GM23338 (cell line): ENCODE results near the gene SEC14L3.

ENCODE experiments used
- CREB1 ChIP-seq: fragments of 250-450 bp; sonication (Bioruptor Pico); IDR thresholded peaks from 2 replicates; pipeline ENCODE4 v1.5.0; 2020; ENCODE audit warnings: low read depth, mild to moderate bottlenecking, moderate library complexity
- EZH2 ChIP-seq: fragments of 200-600 bp; sonication (generic); IDR thresholded peaks from one replicate; pipeline ENCODE4 v1.8.0; 2017; ENCODE audit warnings: antibody characterized with exemption, mild to moderate bottlenecking, low read depth; ENCODE audit not compliant: unreplicated experiment
- EZH2phosphoT487 ChIP-seq: fragments of 200-600 bp; sonication (generic); IDR thresholded peaks from one replicate; pipeline ENCODE4 v1.8.1; 2018; ENCODE audit warnings: antibody characterized with exemption; ENCODE audit not compliant: unreplicated experiment
- JUNB ChIP-seq: IDR thresholded peaks from one replicate; pipeline ENCODE4 v1.6.1; 2016; ENCODE audit warnings: antibody characterized with exemption; ENCODE audit not compliant: unreplicated experiment
- NANOG ChIP-seq: IDR thresholded peaks from 2 replicates; pipeline ENCODE4 v1.6.1; 2016; ENCODE audit warnings: antibody characterized with exemption, borderline replicate concordance
- POLR2AphosphoS5 ChIP-seq: IDR thresholded peaks from 2 replicates; pipeline ENCODE4 v1.6.1; 2016; ENCODE audit warnings: antibody characterized with exemption, low read depth
- STAT1 ChIP-seq: IDR thresholded peaks from one replicate; pipeline ENCODE4 v1.6.1; 2016; ENCODE audit warnings: antibody characterized with exemption; ENCODE audit not compliant: unreplicated experiment
- ZNF114 ChIP-seq: fragments of 250-450 bp; sonication (Bioruptor Pico); IDR thresholded peaks from 2 replicates; pipeline ENCODE4 v1.5.0; 2020; ENCODE audit warnings: mild to moderate bottlenecking, moderate library complexity
- ZNF331 ChIP-seq: fragments of 250-450 bp; sonication (Bioruptor Pico); IDR thresholded peaks from 2 replicates; pipeline ENCODE4 v1.5.0; 2020; ENCODE audit warnings: low read depth, mild to moderate bottlenecking, moderate library complexity
- TF ChIP-seq, protein P1 (sequence below), 2 experiments: fragments of 200-600 bp in 1 of 2; sonication (generic) in 1 of 2; conservative IDR thresholded peaks; 2 replicates each; pipeline versions ENCODE4 v1.5.1 to v1.6.1; 2016 to 2017; ENCODE audit warnings: antibody characterized with exemption in 2 of 2, low read depth in 2 of 2, mild to moderate bottlenecking in 2 of 2, moderate library complexity in 1 of 2
- TF ChIP-seq, protein P2 (sequence below): IDR thresholded peaks from 2 replicates; pipeline ENCODE4 v1.6.1; 2016; ENCODE audit warnings: antibody characterized with exemption
- TF ChIP-seq, protein P3 (sequence below): IDR thresholded peaks from one replicate; pipeline ENCODE4 v1.6.1; 2018; ENCODE audit warnings: antibody characterized with exemption; ENCODE audit not compliant: unreplicated experiment
- TF ChIP-seq, protein P4 (sequence below): fragments of 250-450 bp; sonication (Bioruptor Pico); IDR thresholded peaks from 2 replicates; pipeline ENCODE4 v1.5.0; 2020; ENCODE audit warnings: mild to moderate bottlenecking, moderate library complexity

DNA sequence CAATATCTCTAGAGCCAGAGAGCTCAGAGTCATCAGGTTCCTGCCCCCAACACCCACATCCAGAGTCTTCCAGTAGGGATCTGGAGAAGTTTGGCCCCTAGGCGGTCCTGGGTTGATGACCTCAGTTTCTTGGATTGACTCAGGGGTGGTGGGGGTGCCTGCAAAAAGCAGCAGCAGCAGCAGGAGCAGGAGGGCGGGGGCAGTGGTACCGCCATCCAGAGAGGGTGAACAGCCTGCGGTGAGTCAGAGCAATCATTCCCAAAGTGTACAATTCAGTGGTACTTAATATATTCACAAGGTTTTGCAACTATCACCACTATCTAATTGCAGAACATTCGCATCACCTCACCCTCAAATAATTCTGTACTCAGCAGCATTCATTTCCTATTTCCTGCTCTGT, 9.9 kb upstream of the SEC14L3 start:
- TF ChIP-seq, protein P1, sequence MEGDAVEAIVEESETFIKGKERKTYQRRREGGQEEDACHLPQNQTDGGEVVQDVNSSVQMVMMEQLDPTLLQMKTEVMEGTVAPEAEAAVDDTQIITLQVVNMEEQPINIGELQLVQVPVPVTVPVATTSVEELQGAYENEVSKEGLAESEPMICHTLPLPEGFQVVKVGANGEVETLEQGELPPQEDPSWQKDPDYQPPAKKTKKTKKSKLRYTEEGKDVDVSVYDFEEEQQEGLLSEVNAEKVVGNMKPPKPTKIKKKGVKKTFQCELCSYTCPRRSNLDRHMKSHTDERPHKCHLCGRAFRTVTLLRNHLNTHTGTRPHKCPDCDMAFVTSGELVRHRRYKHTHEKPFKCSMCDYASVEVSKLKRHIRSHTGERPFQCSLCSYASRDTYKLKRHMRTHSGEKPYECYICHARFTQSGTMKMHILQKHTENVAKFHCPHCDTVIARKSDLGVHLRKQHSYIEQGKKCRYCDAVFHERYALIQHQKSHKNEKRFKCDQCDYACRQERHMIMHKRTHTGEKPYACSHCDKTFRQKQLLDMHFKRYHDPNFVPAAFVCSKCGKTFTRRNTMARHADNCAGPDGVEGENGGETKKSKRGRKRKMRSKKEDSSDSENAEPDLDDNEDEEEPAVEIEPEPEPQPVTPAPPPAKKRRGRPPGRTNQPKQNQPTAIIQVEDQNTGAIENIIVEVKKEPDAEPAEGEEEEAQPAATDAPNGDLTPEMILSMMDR (conservative IDR thresholded peaks at IDR 0.05; ENCODE audit: low read depth in 2 of 2) = no peak
- TF ChIP-seq POLR2AphosphoS5 = no peak
- TF ChIP-seq, protein P2, sequence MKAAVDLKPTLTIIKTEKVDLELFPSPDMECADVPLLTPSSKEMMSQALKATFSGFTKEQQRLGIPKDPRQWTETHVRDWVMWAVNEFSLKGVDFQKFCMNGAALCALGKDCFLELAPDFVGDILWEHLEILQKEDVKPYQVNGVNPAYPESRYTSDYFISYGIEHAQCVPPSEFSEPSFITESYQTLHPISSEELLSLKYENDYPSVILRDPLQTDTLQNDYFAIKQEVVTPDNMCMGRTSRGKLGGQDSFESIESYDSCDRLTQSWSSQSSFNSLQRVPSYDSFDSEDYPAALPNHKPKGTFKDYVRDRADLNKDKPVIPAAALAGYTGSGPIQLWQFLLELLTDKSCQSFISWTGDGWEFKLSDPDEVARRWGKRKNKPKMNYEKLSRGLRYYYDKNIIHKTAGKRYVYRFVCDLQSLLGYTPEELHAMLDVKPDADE = no peak
- TF ChIP-seq EZH2phosphoT487 = no peak
- no peak for TF ChIP-seq CREB1 (CRISPR knock-in tag)
- no peak for TF ChIP-seq EZH2
- TF ChIP-seq, protein P3, sequence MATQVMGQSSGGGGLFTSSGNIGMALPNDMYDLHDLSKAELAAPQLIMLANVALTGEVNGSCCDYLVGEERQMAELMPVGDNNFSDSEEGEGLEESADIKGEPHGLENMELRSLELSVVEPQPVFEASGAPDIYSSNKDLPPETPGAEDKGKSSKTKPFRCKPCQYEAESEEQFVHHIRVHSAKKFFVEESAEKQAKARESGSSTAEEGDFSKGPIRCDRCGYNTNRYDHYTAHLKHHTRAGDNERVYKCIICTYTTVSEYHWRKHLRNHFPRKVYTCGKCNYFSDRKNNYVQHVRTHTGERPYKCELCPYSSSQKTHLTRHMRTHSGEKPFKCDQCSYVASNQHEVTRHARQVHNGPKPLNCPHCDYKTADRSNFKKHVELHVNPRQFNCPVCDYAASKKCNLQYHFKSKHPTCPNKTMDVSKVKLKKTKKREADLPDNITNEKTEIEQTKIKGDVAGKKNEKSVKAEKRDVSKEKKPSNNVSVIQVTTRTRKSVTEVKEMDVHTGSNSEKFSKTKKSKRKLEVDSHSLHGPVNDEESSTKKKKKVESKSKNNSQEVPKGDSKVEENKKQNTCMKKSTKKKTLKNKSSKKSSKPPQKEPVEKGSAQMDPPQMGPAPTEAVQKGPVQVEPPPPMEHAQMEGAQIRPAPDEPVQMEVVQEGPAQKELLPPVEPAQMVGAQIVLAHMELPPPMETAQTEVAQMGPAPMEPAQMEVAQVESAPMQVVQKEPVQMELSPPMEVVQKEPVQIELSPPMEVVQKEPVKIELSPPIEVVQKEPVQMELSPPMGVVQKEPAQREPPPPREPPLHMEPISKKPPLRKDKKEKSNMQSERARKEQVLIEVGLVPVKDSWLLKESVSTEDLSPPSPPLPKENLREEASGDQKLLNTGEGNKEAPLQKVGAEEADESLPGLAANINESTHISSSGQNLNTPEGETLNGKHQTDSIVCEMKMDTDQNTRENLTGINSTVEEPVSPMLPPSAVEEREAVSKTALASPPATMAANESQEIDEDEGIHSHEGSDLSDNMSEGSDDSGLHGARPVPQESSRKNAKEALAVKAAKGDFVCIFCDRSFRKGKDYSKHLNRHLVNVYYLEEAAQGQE = no peak
- no peak for TF ChIP-seq JUNB
- TF ChIP-seq ZNF331 (CRISPR knock-in tag) = no peak
- TF ChIP-seq NANOG = no peak
- TF ChIP-seq ZNF114 (CRISPR knock-in tag) = no peak
- TF ChIP-seq, protein P4, sequence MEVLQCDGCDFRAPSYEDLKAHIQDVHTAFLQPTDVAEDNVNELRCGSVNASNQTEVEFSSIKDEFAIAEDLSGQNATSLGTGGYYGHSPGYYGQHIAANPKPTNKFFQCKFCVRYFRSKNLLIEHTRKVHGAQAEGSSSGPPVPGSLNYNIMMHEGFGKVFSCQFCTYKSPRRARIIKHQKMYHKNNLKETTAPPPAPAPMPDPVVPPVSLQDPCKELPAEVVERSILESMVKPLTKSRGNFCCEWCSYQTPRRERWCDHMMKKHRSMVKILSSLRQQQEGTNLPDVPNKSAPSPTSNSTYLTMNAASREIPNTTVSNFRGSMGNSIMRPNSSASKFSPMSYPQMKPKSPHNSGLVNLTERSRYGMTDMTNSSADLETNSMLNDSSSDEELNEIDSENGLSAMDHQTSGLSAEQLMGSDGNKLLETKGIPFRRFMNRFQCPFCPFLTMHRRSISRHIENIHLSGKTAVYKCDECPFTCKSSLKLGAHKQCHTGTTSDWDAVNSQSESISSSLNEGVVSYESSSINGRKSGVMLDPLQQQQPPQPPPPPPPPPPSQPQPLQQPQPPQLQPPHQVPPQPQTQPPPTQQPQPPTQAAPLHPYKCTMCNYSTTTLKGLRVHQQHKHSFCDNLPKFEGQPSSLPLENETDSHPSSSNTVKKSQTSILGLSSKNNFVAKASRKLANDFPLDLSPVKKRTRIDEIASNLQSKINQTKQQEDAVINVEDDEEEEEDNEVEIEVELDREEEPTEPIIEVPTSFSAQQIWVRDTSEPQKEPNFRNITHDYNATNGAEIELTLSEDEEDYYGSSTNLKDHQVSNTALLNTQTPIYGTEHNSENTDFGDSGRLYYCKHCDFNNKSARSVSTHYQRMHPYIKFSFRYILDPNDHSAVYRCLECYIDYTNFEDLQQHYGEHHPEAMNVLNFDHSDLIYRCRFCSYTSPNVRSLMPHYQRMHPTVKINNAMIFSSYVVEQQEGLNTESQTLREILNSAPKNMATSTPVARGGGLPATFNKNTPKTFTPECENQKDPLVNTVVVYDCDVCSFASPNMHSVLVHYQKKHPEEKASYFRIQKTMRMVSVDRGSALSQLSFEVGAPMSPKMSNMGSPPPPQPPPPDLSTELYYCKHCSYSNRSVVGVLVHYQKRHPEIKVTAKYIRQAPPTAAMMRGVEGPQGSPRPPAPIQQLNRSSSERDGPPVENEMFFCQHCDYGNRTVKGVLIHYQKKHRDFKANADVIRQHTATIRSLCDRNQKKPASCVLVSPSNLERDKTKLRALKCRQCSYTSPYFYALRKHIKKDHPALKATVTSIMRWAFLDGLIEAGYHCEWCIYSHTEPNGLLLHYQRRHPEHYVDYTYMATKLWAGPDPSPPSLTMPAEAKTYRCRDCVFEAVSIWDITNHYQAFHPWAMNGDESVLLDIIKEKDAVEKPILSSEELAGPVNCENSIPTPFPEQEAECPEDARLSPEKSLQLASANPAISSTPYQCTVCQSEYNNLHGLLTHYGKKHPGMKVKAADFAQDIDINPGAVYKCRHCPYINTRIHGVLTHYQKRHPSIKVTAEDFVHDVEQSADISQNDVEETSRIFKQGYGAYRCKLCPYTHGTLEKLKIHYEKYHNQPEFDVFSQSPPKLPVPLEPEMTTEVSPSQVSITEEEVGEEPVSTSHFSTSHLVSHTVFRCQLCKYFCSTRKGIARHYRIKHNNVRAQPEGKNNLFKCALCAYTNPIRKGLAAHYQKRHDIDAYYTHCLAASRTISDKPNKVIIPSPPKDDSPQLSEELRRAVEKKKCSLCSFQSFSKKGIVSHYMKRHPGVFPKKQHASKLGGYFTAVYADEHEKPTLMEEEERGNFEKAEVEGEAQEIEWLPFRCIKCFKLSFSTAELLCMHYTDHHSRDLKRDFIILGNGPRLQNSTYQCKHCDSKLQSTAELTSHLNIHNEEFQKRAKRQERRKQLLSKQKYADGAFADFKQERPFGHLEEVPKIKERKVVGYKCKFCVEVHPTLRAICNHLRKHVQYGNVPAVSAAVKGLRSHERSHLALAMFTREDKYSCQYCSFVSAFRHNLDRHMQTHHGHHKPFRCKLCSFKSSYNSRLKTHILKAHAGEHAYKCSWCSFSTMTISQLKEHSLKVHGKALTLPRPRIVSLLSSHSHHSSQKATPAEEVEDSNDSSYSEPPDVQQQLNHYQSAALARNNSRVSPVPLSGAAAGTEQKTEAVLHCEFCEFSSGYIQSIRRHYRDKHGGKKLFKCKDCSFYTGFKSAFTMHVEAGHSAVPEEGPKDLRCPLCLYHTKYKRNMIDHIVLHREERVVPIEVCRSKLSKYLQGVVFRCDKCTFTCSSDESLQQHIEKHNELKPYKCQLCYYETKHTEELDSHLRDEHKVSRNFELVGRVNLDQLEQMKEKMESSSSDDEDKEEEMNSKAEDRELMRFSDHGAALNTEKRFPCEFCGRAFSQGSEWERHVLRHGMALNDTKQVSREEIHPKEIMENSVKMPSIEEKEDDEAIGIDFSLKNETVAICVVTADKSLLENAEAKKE (CRISPR knock-in tag) = no peak
- no peak for TF ChIP-seq STAT1
